RWPE1 (cell line): ENCODE measurements around the gene NUDT3.

Experiments
- CTCF ChIA-PET: fragments of 350-600 bp; sonication (Branson Sonifier 250); formaldehyde crosslinking; extraction: SDS; loops from one replicate; lab custom pipeline; 2021; lab: Yijun Ruan, JAX
- POLR2A ChIA-PET: fragments of 400-600 bp; formaldehyde crosslinking; extraction: SDS; loops from one replicate; lab custom pipeline; 2020; ENCODE audit warnings: antibody characterized with exemption; ENCODE audit not compliant: low non-redundant PET; lab: Yijun Ruan, JAX
- DNase-seq: peaks from one replicate; pipeline ENCODE4 v3.0.0; 2012; ENCODE audit warnings: low spot score
- H3K27ac ChIP-seq: fragments of 450-650 bp; 2 replicates; pipeline ENCODE4 v1.5.1; 2017
- CTCF ChIP-seq: fragments of 450-650 bp; conservative IDR thresholded peaks from 2 replicates; pipeline ENCODE4 v1.5.1; 2017; ENCODE audit warnings: low read depth, mild to moderate bottlenecking

Gene NUDT3

GRCh38 chr6:34393966-34394305, 1.5 kb upstream of the NUDT3 start:
- ChIA-PET CTCF (interaction anchor here (1.1 to 1.4 kb wide), 2 partner anchors 20 to 216 kb away, joined by 3 read pairs; no protein-coding TSS in a partner anchor), POLR2A (no interaction called here)
- no peak for TF ChIP-seq CTCF
- no peak for DNase-seq
- H3K27ac ChIP-seq = no peak overlapping the region

- CTCF ChIA-PET = interaction anchor here (0.6 to 1.4 kb wide), 4 partner anchors 8 to 216 kb away, joined by 3 to 4 read pairs (median 3); no protein-coding TSS in a partner anchor
- H3K27ac ChIP-seq = peak overlapping the region; percentile 92
- no peak for DNase-seq
- TF ChIP-seq CTCF = no peak
- POLR2A ChIA-PET = no interaction called here
These were observed 909 bp upstream of the NUDT3 start for GRCh38 chr6:34393191-34393965.

GRCh38 chr6:34391786-34392496, 528 bp downstream of the NUDT3 start:
- POLR2A ChIA-PET = no interaction called here
- CTCF ChIA-PET = interaction anchor here (0.7 to 1.0 kb wide), 4 partner anchors 23 to 1790 kb away, joined by 3 to 5 read pairs (median 4); no protein-coding TSS in a partner anchor
- peak overlapping the region; percentile 92 for H3K27ac ChIP-seq
- DNase-seq = peak; percentile 50
- no peak for TF ChIP-seq CTCF

- ChIA-PET POLR2A (no interaction called here), CTCF (interaction anchor here (1.0 kb wide), 1 partner anchor 228 kb away, joined by 3 read pairs; no protein-coding TSS in a partner anchor)
- H3K27ac ChIP-seq = peak overlapping the region; percentile 92
These were observed 1.0 kb downstream of the NUDT3 start for GRCh38 chr6:34391473-34391785.

GRCh38 chr6:34390531-34391472, 1.7 kb downstream of the NUDT3 start:
- TF ChIP-seq CTCF = no peak
- peak overlapping the region; percentile 52 for H3K27ac ChIP-seq
- ChIA-PET POLR2A (interaction anchor here (0.6 kb wide), 1 partner anchor 278 kb away, joined by 3 read pairs; no protein-coding TSS in a partner anchor), CTCF (interaction anchor here (0.9 to 1.0 kb wide), 2 partner anchors 195 to 227 kb away, joined by 3 read pairs; no protein-coding TSS in a partner anchor)
- no peak for DNase-seq

More at GRCh38 chr6:34391473-34391785, 1.0 kb downstream of the NUDT3 start:
- DNase-seq = no peak
- TF ChIP-seq CTCF = no peak
